Ascending aorta (tissue), 2 donors: ENCODE measurements around the gene EPB41. TPM values are rescaled to one million over a fixed set of nuclear protein-coding genes. Genes with fewer than 3 reads are reported as not detected.

Source experiments
- DNase-seq, 2 donors: peaks; one replicate each; pipeline ENCODE4 v3.0.0-alpha.2; 2019; ENCODE audit warnings: low spot score in 2 of 2
- H3K27ac ChIP-seq, 2 donors: fragments of 200-600 bp; sonication (generic); one replicate each; pipeline ENCODE4 v1.5.1; 2016 to 2017; ENCODE audit warnings: mild to moderate bottlenecking in 1 of 2
- H3K27me3 ChIP-seq: fragments of 200-600 bp; sonication (generic); one replicate; pipeline ENCODE4 v1.5.1; 2017
- H3K36me3 ChIP-seq, 2 donors: fragments of 200-600 bp; sonication (generic); one replicate each; pipeline ENCODE4 v1.5.1; 2016
- H3K4me1 ChIP-seq, 2 donors: fragments of 200-600 bp; sonication (generic); one replicate each; pipeline ENCODE4 v1.5.1; 2016 to 2017; ENCODE audit warnings: mild to moderate bottlenecking in 1 of 2
- H3K4me3 ChIP-seq, 2 donors: fragments of 200-600 bp; sonication (generic); one replicate each; pipeline ENCODE4 v1.5.1; 2016 to 2017; ENCODE audit warnings: mild to moderate bottlenecking in 1 of 2
- H3K9me3 ChIP-seq, 2 donors: fragments of 200-600 bp; sonication (generic); one replicate each; pipeline ENCODE4 v1.5.1; 2016
- CTCF ChIP-seq, 3 experiments: fragments of 200-600 bp in 2 of 3; fragments of 450-650 bp in 1 of 3; sonication (generic) in 2 of 3; IDR thresholded peaks; one replicate each; pipeline ENCODE4 v1.5.1; 2016 to 2019; ENCODE audit warnings: antibody characterized with exemption in 3 of 3, mild to moderate bottlenecking in 1 of 3, moderate library complexity in 1 of 3
- intact Hi-C: fragments of 100-400 bp; cut with DNase I; formaldehyde crosslinking; loops from one replicate; pipeline ENCODE4 v1.15.1; 2023
- total RNA-seq: library from RNA; depleted of rRNA; stranded (reverse); fragments of >200 nt; gene quantifications from one replicate; pipeline ENCODE4 v1.1.0, GENCODE V29; 2016

Gene EPB41
- total RNA-seq, 1 donor from 2014 or later = 47.6 TPM

- H3K27me3 ChIP-seq = no peaks in the 10 kb centered on the region
- intact Hi-C loops = loop anchor here (1.0 to 10.0 kb wide), 11 partner anchors 57 to 1759 kb away; partner anchors contain the start of genes ATP5IF1, EPB41, MAP3K6 and MECR
- no peaks in the 10 kb centered on the region for H3K36me3 ChIP-seq
- no peak for TF ChIP-seq CTCF (IDR thresholded peaks at IDR 0.05)
- H3K4me1 ChIP-seq = peaks cover 3 to 30% of the 10 kb centered on the region in 2 donors
- H3K4me3 ChIP-seq = peak within 1 kb of the TSS; percentile 83 to 94
- no peaks in the 10 kb centered on the region for H3K9me3 ChIP-seq
- DNase-seq = no peak
- peak within 1 kb of the TSS; percentile 99 for H3K27ac ChIP-seq
Observed at GRCh38 chr1:29123887-29124365, 209.6 kb downstream of the EPB41 start, which contains the start of gene TMEM200B. Gene TMEM200B (minus strand): TSS chr1:29123903. CDS start chr1:29121828, 2,075 bp downstream.

GRCh38 chr1:29124366-29125236 is 210.2 kb downstream of the EPB41 start:
- peak overlapping the region; percentile 83 to 94 for H3K4me3 ChIP-seq
- peak overlapping the region; percentile 99 for H3K27ac ChIP-seq
- no peaks in the 10 kb centered on the region for H3K9me3 ChIP-seq
- intact Hi-C loops = loop anchor here (1.0 to 10.0 kb wide), 12 partner anchors 57 to 1760 kb away; partner anchors contain the start of genes ATP5IF1, EPB41, MAP3K6 and MECR
- TF ChIP-seq CTCF (IDR thresholded peaks at IDR 0.05) = peak; percentile 91 to 99 (median 94)
- no peaks in the 10 kb centered on the region for H3K36me3 ChIP-seq
- H3K27me3 ChIP-seq = no peaks in the 10 kb centered on the region
- peaks cover 3 to 27% of the 10 kb centered on the region in 2 donors for H3K4me1 ChIP-seq
- DNase-seq = peak; percentile 16 to 92

- intact Hi-C loops = loop anchor here (2.0 to 10.0 kb wide), 7 partner anchors 78 to 1760 kb away; partner anchors contain the start of genes EPB41, MAP3K6, RNU11 and YTHDF2
- TF ChIP-seq CTCF (IDR thresholded peaks at IDR 0.05) = no peak
- peak overlapping the region; percentile 83 to 94 for H3K4me3 ChIP-seq
- H3K4me1 ChIP-seq = peaks cover 3 to 22% of the 10 kb centered on the region in 2 donors
- no peaks in the 10 kb centered on the region for H3K9me3 ChIP-seq
- DNase-seq = no peak
- H3K27me3 ChIP-seq = no peaks in the 10 kb centered on the region
- H3K27ac ChIP-seq = peak overlapping the region; percentile 99
- no peaks in the 10 kb centered on the region for H3K36me3 ChIP-seq
Observed at GRCh38 chr1:29125237-29125641, 210.9 kb downstream of the EPB41 start.

GRCh38 chr1:29125788-29126187 is 211.4 kb downstream of the EPB41 start:
- peak overlapping the region; percentile 99 for H3K27ac ChIP-seq

More at GRCh38 chr1:29125788-29126187, 211.4 kb downstream of the EPB41 start:
- Histone ChIP-seq H3K9me3 (no peaks in the 10 kb centered on the region), H3K36me3 (no peaks in the 10 kb centered on the region), H3K4me1 (peaks cover 3 to 17% of the 10 kb centered on the region in 2 donors), H3K4me3 (peak overlapping the region in 1 of 2 donors; percentile 94), H3K27me3 (no peaks in the 10 kb centered on the region)
- no peak for DNase-seq
- no peak for TF ChIP-seq CTCF (IDR thresholded peaks at IDR 0.05)
- intact Hi-C loops = loop anchor here (2.0 to 10.0 kb wide), 7 partner anchors 77 to 1761 kb away; partner anchors contain the start of genes EPB41, MAP3K6, RNU11 and YTHDF2
